Measurements from ENCODE around the gene IFT20. TPM values are rescaled to one million over a fixed set of nuclear protein-coding genes. Genes with fewer than 3 reads are reported as not detected.

IFT20 gene
- total and polyA plus RNA-seq, 3 donors from 2014 or later: 79.8 to 104 (median 94.8) TPM

DNA sequence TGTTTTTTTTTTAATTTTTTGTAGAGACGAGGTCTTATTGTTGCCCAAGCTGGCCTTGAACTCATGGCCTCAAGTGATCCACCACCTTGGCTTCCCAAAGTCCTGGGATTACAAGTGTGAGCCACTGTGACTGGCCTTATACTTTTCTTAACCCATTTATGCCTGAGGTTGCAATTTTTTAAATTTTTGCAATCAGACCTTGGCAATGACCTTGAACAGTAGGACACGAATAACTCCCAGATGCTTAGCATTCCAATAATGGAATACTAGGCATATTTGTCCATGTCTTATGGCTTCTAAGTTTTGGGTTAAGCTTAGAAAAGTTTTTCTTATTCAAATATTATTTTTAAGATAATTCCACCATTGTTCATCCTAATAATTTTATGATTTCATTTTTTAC, 44.6 kb downstream of the IFT20 start:
- Histone ChIP-seq H3K4me3 (no peak overlapping the region), H3K4me1 (peaks cover 10% of the 10 kb centered on the region), H3K27me3 (no peaks in the 10 kb centered on the region), H3K9me3 (no peaks in the 10 kb centered on the region), H3K27ac (peak overlapping the region in 1 of 2 donors; percentile 11), H3K36me3 (ENCODE audit: low read depth, missing control alignments) (no peaks in the 10 kb centered on the region)
- no peak for TF ChIP-seq POLR2A (IDR thresholded peaks at IDR 0.05)
- TF ChIP-seq, protein P1, sequence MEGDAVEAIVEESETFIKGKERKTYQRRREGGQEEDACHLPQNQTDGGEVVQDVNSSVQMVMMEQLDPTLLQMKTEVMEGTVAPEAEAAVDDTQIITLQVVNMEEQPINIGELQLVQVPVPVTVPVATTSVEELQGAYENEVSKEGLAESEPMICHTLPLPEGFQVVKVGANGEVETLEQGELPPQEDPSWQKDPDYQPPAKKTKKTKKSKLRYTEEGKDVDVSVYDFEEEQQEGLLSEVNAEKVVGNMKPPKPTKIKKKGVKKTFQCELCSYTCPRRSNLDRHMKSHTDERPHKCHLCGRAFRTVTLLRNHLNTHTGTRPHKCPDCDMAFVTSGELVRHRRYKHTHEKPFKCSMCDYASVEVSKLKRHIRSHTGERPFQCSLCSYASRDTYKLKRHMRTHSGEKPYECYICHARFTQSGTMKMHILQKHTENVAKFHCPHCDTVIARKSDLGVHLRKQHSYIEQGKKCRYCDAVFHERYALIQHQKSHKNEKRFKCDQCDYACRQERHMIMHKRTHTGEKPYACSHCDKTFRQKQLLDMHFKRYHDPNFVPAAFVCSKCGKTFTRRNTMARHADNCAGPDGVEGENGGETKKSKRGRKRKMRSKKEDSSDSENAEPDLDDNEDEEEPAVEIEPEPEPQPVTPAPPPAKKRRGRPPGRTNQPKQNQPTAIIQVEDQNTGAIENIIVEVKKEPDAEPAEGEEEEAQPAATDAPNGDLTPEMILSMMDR (IDR thresholded peaks at IDR 0.05): no peak
- DNase-seq: no peak
- 20 to 32% methylated on average over 2 of the region's 2 CpGs for WGBS, 2 donors
- intact Hi-C loops (cut with DNase I; ENCODE audit: low total_unique reads): no loop called here

DNA sequence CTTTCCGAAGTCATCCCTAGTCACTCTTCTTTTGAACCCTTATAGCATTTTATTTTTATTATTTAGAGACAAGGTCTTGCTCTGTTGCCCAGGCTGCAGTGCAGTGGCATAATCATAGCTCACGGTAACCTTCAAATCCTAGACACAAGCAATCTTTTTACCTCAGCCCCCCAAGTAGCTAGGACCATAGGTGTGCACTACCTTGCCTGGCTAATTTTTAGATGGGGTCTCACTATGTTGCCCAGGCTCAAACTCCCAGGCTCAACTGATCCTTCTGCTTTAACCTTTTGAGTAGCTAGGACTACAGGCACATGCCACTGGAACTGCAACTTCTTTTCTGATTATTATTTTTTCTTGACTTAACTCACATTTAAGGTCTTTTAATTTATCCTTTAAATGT, 49.3 kb downstream of the IFT20 start:
- WGBS, 2 donors: 66 to 96% methylated on average over 2 of the region's 2 CpGs
- intact Hi-C loops (cut with DNase I; ENCODE audit: low total_unique reads): no loop called here
- Histone ChIP-seq H3K36me3 (ENCODE audit: low read depth, missing control alignments) (no peaks in the 10 kb centered on the region), H3K4me3 (no peak overlapping the region), H3K9me3 (no peaks in the 10 kb centered on the region), H3K27ac (no peak overlapping the region), H3K27me3 (no peaks in the 10 kb centered on the region), H3K4me1 (peaks cover 6% of the 10 kb centered on the region)
- DNase-seq: no peak
- TF ChIP-seq, protein P1 (IDR thresholded peaks at IDR 0.05): no peak
- no peak for TF ChIP-seq POLR2A (IDR thresholded peaks at IDR 0.05)

DNA sequence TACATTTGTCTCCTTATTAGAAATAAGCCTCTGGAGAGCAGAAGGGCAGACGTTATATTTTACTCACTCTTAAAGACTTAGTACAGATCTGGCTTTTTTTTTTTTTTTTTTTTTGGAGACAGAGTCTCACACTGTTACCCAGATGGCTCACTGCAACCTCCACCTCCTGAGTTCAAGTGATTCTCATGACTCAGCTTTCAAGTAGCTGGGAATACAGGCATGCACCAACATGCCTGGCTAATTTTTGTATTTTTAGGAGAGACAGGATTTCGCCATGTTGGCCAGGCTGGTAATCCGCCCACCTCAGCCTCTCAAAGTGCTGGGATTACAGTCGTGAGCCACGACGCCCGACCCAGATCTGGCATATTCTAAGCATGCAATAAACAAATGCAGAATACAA, 52.7 kb downstream of the IFT20 start:
- intact Hi-C loops (cut with DNase I; ENCODE audit: low total_unique reads): no loop called here
- WGBS, 2 donors: 72 to 76% methylated on average over 7 of the region's 7 CpGs
- Histone ChIP-seq H3K4me3 (no peak overlapping the region), H3K9me3 (no peaks in the 10 kb centered on the region), H3K27me3 (no peaks in the 10 kb centered on the region), H3K36me3 (ENCODE audit: low read depth, missing control alignments) (no peaks in the 10 kb centered on the region), H3K4me1 (no peaks in the 10 kb centered on the region), H3K27ac (no peak overlapping the region)
- no peak for TF ChIP-seq POLR2A (IDR thresholded peaks at IDR 0.05)
- TF ChIP-seq, protein P1 (IDR thresholded peaks at IDR 0.05): no peak
- no peak for DNase-seq

DNA sequence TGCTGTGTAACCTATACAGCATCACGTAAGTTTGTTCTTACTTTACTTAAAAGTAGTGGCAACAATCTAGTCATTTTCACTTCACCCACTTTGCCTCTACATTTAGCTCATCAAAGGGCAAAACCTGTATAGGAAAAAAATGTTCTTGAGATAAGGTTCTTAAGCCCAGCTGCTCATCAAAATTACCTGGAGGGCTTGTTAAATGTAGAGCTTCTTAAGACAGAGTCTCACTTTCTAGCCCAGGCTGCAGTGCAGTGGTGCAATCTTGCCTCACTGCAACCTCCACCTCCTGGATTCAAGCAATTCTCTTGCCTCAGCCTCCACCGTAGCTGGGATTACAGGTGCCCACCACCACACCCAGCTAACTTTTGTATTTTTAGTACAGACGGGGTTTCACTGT, 54.4 kb downstream of the IFT20 start:
- Histone ChIP-seq H3K36me3 (ENCODE audit: low read depth, missing control alignments) (no peaks in the 10 kb centered on the region), H3K4me3 (no peak overlapping the region), H3K27me3 (no peaks in the 10 kb centered on the region), H3K4me1 (no peaks in the 10 kb centered on the region), H3K9me3 (no peaks in the 10 kb centered on the region), H3K27ac (no peak overlapping the region)
- TF ChIP-seq POLR2A (IDR thresholded peaks at IDR 0.05): no peak
- TF ChIP-seq, protein P1 (IDR thresholded peaks at IDR 0.05): no peak
- intact Hi-C loops (cut with DNase I; ENCODE audit: low total_unique reads): no loop called here
- no peak for DNase-seq
- 88 to 91% methylated on average over 3 of the region's 3 CpGs for WGBS, 2 donors

DNA sequence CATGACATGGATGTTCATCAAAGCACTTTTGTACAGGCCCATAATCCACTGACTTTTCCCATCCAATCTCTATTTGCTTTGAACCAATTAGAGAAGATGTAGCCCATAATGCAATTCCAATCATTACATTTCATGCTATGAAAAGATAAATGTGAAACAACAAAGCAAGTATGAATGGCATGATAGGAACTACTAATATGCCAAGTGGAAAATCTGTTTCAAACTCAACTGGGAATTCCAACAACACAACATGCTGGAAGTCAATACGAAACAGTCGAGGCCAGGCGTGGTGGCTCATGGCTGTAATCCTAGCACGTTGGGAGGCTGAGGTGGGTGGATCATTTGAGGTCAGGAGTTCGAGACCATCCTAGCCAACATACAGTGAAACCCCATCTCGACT, 55.9 kb downstream of the IFT20 start:
- Histone ChIP-seq H3K9me3 (no peaks in the 10 kb centered on the region), H3K27ac (no peak overlapping the region), H3K27me3 (no peaks in the 10 kb centered on the region), H3K4me1 (no peaks in the 10 kb centered on the region), H3K4me3 (no peak overlapping the region), H3K36me3 (ENCODE audit: low read depth, missing control alignments) (no peaks in the 10 kb centered on the region)
- TF ChIP-seq, protein P1 (IDR thresholded peaks at IDR 0.05): no peak
- TF ChIP-seq POLR2A (IDR thresholded peaks at IDR 0.05): no peak
- no peak for DNase-seq
- 82 to 84% methylated on average over 6 of the region's 6 CpGs for WGBS, 2 donors
- intact Hi-C loops (cut with DNase I; ENCODE audit: low total_unique reads): no loop called here
